VCaP (cell line): ENCODE measurements around the gene BAHCC1.

Source experiments
- H3K27ac ChIP-seq: fragments of 450-650 bp; 2 replicates; pipeline ENCODE4 v1.5.1; 2017
- TF ChIP-seq, protein P1 (sequence below): fragments of 450-650 bp; conservative IDR thresholded peaks from 2 replicates; pipeline ENCODE4 v1.5.1; 2017; ENCODE audit warnings: mild to moderate bottlenecking, moderate library complexity

The BAHCC1 gene

DNA sequence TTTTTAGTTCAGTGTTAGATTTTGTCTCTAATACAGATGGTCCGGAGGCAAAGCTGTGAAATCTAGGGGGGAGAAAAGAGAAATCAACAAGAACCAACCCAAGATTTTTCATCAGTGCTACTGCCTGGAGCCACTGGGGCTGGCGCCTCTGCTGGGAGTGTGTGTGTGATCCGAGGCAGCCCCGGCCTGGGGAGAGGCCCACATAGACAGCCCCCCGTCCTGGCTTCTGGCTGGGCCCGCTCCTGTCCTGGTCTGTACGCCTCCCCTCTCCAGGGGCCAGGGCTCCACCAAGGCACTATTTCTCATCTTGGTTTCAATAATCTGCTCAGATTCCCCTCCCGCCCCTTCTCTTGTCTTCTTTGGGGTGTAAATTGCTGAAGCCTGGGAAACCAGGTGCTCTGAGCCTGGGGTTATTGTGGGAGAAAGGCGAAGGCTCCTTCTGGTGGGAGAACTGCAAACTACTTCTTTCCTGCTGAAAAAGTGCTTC, 7.8 kb downstream of the BAHCC1 start:
- TF ChIP-seq, protein P1, sequence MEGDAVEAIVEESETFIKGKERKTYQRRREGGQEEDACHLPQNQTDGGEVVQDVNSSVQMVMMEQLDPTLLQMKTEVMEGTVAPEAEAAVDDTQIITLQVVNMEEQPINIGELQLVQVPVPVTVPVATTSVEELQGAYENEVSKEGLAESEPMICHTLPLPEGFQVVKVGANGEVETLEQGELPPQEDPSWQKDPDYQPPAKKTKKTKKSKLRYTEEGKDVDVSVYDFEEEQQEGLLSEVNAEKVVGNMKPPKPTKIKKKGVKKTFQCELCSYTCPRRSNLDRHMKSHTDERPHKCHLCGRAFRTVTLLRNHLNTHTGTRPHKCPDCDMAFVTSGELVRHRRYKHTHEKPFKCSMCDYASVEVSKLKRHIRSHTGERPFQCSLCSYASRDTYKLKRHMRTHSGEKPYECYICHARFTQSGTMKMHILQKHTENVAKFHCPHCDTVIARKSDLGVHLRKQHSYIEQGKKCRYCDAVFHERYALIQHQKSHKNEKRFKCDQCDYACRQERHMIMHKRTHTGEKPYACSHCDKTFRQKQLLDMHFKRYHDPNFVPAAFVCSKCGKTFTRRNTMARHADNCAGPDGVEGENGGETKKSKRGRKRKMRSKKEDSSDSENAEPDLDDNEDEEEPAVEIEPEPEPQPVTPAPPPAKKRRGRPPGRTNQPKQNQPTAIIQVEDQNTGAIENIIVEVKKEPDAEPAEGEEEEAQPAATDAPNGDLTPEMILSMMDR: no peak
- H3K27ac ChIP-seq: no peak overlapping the region

DNA sequence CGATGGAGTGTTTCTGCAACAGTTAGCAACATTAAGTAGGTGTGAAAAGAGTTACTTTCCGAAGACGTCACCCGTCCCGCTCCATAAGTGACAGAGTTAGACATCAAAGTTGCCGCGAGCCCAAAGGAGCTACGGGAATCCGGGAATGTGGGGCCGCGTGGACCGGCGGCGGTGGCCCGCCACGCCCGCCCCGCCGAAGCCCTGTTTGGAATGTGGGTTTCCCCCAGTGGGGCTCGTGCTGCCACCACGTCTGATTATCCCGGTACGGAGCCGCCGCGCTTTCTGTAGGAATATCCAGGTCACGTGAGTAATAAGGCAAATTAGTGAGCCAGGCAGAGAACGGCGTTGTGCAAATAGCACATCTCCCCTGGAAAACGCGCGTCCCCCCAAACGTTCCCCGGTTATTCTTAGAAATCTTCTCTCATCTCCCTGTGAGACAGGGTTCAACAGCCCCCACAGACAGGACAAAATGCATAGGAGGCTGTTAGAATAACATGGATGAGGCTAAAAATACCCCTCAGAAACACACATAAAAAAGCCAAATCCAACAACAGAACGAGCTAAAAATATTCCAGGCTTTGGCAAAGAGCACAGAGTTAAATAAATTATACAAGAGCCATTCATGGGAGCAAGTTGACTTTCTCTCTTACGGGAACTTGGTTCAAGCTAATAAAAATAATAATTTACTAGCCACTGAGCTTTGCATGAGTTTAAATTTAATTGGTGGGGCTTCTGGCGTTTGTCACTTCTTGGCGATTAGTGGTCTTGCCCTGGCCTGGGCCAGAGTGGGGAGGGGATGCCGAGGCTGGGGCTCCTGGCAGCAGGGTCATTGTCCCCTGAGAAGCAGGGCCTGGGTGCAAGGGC, 8.6 kb downstream of the BAHCC1 start:
- TF ChIP-seq, protein P1: no peak
- no peak overlapping the region for H3K27ac ChIP-seq

DNA sequence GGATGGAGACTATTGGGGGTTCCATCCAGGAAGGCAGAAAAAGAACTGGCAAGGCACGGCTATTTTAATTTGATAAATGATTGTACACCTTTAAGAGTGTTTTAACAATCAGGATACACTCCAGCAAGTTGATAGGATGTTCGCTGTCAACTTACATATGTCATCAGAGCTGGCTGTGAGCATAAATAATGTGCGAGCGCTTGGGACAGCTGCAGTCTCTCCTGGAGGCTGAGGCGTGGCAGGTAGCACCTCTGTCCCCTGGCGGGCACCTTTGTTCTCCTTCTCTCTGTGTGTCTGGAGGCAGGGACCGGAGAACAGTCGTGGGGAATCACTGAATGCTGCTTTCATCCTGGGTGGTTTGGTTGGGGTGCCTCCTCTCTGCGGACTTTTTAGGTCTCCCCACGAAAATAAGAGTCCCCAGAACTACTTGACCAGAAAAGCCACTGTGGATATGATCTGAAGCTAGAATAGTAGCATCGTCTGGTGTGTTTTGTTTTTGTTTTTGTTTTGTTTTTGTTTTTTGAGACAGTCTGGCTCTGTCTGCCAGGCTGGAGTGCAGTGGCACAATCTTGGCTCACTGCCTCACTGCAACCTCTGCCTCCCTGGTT, 9.4 kb downstream of the BAHCC1 start:
- no peak overlapping the region for H3K27ac ChIP-seq
- TF ChIP-seq, protein P1: peak; percentile 31

DNA sequence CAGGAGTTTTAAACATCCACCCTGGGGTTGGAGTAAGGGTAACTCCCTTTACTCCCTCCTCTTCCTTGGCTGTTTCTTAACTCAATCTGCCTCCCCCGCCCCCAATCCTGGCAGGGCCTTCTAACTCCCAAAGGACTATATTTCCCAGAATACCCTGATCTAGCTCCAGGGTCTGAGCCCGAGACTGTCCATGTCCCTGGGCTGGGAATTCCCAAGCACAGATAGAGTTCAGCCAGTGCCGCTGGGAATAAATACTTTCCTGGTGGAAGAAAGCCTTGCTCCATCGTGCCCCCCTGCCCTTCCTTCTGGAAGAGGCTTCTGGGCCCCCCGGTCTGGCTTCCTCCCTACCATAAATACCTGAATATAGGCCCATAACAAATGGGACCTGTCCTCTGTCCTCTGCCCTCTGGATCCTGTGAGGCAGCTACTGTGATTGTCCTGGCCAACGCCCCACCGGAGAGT, 10.2 kb downstream of the BAHCC1 start:
- H3K27ac ChIP-seq: no peak overlapping the region
- TF ChIP-seq, protein P1: no peak

DNA sequence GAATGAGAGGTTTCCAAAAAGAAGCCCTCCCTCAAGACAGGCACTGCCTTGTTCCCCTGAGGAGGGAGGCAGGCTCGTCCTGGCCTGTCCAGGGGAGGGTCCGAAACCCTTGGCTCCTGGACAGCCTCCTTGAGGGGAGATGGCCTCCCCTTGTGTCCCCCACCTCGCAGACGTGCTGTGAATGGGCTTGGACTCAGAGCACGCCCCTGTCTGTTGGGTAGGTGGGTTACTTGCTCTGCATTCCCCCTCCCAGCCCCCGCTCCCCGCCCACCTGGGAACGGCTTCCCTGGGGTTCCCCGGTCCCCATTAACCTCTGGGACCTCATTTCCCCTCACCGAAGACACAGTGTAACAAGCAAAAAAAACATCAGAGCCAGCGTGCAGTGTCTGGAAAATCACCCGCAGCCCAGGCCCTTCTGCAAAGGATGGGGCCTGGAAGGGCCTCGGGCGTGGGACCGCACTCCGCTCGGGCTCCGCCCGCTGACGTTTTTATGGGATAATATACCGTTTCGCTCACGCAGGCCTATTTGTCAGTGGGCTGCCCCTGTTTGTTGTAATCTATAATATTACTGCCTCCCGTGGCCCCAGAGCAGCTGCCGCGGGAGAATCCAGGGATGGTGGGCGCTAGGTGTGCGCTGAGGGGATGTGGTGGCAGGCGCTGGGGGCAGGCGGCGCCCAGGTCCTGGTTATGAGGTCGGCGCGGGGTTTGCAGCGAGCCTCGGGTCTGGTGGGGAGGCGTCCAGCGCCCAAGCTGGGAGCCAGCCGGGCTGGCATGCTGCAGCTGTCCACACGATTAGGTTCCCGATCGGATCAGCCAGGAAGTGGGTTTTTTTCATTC, 11.1 kb downstream of the BAHCC1 start:
- H3K27ac ChIP-seq: no peak overlapping the region
- TF ChIP-seq, protein P1: no peak

DNA sequence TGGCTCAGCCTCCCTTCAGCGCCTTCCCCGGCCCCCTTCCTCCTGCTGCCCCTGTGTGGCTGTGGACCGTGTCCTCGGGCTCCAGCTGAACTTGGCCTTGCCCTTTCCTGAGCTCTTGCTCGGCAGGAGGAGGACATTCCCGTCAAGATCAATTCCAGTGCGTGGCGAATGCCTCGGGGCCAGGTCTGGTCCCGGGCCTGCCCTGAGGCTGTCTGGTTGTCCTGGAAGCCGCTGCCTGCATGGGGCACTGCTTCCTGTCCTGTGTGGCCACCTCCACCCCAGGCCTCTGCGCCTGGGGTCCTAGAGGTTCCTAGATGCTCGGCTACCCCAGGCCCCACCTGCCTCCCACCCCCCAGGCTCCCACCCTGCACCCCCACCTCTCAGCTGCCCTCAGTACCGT, 12.8 kb downstream of the BAHCC1 start:
- no peak overlapping the region for H3K27ac ChIP-seq
- TF ChIP-seq, protein P1: no peak
